Inflammatory macrophage treated with lipopolysaccharide for 4 hours (primary cell): ENCODE results near the gene HOXB4.
A peak's percentile ranks its signal among the peaks of the same experiment; 100 is the strongest.

Experiments used
- DNase-seq: peaks from one replicate; pipeline ENCODE4 v3.0.0-alpha.2; 2020

HOXB4 gene

DNA sequence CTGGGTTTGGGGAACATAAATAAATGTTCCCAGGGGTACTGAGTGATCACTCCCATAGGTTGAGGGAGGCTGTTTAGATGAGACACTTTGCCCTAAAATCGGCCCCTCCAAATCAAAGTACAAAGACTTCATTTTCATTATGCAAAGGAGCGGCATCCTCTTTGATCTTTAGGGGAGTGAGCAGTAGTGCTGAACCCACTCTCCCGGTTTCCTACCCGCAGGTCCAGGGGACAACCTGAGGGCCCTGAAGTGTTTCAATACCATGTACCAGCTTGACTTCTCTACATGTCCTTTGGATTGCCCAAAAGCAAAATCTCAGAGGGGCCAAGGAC, 23.0 kb upstream of the HOXB4 start:
- DNase-seq, result no peak

DNA sequence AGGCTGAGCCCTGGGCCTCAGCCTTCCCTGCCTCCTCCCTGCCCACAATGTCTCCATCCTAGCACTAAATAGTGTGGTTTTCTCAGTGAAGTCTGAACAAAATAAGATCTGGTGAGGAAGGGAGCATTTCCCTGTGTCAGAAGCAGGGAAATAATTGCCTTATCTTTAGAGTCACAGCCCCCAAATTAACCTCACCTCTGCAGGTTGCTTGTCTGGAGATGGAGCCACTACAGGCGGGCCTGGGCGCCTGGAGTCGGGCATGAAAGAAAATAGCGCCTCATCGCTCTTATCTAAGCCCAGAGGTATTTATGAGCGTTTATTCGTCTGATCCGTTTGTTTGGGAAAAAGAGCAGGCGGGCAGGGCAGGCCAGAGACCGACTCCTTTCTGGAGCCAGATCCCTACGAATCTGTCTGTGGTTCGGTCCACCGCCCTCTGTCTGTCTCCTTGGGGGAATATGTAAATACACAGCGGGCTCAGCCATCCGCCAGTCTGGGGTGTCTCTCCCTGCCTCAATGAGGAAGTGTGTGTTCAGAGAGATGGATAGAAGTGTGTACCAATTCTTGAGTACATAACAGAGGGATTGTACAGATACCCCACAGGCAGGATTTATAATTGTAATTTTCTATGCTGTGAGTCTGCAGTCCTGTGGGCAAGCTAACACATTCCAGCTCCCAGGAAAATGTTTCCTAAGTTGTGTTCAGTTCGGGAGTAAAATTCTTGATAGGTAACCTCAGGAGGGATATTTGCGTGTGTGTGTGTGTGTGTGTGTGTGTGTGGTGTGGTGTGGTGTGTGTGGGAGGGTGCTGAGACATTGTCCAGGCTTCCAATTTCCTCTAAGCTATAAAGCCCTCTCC, 22.3 kb upstream of the HOXB4 start:
- no peak for DNase-seq

DNA sequence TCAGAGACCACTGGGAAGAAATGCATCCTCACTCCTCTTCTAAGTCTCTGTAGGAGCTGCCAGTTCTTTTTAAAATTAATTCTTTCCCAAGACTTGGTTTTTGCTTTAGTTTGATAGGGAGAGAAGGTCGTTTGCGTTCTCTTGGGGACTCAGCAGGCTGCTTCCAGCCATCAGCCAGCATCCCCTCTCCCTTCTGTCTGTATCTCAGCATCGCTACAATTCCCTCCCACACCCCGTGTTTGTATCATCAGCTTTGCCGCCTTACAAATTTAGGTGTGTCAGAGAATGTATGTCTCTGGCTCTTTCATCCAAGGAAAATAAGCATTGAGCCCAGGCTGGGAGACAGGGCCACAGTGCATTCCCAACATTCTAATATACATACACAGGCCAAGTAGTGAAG, 21.2 kb upstream of the HOXB4 start:
- no peak for DNase-seq

DNA sequence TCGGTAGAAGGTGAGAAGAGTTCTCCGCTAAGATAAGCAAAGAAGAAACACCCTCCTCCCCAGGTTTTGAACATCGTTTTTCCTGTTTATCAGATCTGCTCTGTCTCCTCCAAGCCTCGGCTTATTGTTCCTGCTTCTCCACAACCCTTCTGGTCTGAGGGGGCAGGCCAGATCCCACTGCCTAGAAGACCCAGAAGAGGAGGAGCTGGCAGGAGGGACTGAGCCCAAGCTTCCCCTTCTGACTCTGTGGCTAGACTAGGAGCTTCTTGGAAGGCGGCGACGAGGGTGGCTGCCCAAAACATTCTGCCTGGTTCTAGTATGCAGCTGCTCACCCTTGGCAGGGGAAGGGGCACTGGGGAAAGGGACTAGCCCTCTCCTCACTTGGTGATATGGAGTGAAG, 20.6 kb upstream of the HOXB4 start:
- no peak for DNase-seq

DNA sequence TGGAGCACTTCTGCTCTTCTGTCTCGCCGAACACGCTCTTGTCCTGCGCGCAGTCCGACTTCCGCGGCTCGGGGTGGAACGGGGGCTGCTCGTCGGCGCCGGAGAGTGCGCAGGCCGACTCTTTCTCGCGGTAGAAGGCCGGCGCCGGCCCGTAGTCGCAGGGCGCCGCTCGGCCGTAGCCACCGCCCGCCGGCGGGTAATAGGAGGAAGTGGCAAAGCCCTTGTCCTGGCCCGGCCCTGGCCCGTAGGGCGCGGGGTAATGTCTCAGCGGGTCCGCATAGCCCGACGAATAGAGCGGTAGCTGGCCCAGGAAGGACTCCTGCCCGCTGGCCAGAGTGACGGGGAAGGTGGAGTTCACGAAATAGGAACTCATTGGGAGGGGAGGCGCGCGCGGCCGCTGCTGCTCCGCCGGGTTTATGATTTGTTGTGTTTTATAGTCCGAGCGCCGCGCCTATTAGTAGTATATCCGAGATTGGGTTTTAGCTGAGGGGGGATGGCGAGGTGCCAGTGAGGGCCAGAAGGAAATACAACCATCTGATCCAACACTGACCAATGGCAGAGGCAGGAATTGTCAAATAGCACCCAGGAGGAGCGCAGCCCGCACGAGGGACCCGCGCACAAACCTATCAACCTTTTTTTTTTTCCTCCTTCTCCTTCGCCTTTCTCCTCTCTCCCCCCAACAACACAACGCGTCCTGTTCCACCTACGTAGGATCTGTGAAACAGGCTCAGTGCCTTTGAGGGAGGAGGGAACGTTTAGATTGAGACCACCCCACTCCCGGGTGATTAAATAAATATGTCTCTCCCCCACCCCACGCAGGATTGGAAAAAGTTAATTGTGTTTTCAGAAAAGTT, 19.9 kb upstream of the HOXB4 start:
- DNase-seq, result peak; percentile 52

DNA sequence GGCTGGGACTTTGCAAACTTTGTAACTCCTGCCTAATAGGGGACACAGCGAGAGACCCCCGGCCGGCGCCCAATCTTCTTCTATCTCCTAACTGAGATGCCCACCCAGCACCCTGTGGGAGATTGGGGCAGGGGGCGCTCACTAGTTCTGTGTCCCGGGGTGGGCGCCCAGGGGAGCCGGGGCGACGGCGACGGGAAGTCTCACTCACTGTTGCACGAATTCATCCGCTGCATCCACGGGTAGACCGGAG, 19.3 kb upstream of the HOXB4 start:
- DNase-seq, result no peak

DNA sequence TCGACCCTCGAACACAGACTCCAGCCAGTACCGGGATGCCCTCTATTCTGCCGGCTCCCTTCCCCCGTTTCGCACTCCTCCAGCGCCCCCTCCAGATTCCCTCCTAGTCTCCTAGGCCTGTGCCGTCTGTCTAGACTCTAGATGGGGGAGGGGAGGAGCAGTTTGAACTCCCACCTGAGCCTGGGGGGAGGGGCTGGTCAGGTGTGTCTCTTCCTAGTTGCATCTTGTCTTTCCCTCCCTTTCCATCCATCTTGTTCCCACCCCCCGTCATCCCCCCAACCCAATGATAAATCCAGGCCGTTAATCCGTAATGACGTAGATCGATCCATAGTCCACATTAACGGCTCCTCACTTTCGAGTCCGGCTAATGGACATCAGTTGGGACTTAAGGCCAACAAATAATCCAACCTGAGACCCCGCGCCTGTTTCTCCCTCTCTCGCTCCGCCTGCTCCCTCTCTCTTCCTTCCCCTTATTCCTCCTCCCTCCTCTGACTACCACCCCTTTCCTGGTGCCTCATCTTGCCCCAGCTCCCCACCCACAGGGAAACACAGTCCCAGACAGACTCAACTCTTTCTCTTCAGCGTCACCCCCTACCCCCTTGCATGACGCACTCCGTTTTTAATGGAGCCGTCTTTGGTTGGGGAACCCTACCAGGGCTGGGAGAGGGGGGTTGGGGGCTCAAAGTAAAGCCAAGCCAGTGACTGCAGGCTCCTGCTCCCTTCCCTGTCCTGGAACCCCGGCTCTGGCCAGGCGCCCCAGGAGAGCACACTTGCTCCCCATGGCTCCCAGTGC, 18.8 kb upstream of the HOXB4 start:
- DNase-seq, result no peak

DNA sequence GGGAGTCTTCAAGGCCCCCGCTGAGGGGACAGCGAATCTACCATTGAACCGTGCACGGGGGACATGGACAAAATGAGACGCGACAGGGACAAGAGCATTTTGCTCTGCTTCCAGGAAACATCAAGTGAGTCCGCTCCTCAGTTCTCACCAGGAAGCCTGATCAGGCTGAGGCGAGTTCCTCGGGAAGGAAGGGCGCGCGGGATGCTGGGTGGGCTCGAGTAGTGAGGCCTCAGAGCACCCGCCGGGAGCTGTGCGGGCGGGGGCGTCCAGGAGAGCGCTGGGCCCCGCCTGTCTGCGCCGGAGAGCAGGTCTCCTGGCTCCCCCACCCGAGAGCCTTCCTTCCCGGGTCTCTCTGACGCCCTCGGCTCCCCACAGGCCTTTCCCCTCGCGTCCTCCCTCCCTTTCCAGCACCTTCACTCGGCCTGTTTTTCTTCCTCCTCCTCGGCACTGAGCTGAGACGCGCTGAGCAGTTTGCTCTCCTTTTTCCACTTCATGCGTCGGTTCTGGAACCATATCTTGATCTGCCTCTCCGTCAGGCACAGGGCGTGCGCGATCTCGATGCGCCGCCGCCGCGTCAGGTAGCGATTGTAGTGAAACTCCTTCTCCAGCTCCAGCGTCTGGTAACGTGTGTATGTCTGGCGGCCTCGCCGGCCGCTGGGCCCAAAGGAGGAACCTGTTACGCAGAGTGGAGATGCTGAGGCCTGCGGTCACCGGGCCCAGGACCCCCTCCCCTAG, 18.0 kb upstream of the HOXB4 start:
- DNase-seq, result no peak

DNA sequence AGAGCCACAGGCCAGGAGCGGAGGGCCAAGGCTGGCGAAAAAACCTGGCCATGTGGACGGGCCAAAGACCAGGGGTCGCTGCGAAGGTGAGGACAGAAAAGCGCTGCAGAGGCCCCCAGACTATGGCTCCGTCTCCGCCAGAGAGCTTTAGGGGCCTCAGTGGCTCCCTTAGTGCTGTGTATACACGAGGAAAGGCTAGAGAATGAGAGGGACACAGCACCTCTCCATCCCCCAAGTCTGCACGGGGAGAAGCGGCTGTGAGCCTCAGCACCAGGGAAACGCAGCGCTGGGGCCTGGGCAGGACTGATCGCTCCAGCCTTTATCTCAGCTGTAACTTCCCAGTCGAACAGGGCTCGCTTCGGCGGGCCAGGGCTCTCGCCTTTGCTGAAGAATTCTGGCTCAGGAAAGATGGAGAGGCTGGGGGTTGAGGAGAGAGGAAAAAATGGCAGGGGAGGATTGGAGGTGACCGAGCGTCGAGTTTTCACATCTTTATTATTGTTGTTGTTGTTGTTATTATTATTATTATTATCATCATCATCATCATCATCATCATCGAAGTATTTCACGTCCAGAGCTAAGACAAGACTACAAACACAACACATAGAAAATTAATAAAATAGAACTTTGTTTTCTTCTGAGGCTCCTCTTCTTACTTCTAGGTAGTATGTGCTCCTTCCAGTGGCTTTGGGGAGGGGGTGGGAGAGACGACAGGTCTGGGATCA, 17.3 kb upstream of the HOXB4 start:
- DNase-seq, result no peak

DNA sequence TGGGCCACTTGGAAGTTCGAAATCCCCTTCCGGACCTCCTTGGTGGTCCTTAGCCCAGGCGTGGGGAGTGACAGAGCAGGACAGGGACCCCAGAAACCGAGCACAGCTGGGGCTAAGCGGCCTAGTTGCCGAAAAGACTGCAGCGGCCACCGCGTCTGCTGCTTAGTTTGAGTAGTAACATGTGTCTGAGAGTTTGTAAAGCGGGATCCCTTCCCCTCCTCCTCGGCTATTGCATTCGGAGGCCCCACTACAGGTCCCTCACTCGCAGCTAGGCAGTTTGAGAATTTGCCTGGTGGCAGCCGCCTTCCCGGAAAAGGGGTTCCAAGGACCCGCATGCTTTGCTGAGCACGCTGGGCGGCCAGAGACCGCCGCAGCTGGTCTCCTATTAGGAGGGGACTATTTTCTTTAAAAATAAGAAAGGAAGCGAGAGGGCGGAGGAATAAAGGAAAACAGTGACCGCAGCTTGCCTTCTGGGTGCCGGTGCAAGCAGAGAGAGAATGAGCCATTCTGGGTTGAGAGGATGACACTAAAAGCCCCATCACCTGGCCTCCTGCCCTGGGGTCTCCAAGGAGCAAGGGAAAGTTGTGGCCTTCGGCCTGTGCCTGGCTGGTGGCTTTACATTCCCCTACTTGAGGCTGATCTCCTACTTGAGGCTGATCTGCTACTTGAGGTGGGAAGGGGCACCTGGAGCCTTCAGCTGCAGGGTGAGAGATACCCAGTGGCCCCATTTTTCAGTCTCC, 16.6 kb upstream of the HOXB4 start:
- no peak for DNase-seq

DNA sequence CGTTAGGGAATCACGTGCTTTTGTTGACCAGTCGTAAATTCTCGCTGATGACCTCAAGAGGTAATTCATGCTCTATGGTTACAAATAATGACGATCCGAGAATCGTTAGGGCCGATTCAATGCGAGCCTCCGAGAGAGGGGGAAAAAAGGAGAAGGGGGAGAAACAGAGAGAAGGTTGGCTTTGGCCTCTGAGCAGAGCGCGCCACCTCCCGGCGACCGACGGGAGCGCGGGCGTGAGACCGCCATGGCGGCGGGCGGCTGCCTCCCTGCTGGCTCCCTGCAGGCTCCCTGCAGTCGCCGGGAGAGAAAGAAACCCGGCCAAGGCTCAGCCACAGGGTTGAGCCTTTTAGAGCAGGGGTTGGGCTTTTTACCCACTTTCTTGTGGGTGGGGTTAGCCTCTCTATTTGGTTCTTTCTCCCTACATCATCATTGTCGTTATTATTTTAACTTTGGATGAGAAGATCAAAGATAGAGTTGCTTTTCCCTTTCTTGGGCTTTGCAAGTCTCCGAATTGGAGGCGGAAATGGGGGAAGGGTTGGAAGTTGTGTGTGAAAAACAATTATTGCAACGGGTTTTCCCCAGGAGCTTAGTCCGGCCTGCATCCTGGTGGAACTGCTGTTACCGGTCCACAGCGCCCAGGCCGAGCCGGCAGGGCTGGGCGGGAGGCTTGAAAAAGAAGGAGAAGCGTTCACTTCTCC, 15.8 kb upstream of the HOXB4 start:
- DNase-seq, result peak; percentile 67

DNA sequence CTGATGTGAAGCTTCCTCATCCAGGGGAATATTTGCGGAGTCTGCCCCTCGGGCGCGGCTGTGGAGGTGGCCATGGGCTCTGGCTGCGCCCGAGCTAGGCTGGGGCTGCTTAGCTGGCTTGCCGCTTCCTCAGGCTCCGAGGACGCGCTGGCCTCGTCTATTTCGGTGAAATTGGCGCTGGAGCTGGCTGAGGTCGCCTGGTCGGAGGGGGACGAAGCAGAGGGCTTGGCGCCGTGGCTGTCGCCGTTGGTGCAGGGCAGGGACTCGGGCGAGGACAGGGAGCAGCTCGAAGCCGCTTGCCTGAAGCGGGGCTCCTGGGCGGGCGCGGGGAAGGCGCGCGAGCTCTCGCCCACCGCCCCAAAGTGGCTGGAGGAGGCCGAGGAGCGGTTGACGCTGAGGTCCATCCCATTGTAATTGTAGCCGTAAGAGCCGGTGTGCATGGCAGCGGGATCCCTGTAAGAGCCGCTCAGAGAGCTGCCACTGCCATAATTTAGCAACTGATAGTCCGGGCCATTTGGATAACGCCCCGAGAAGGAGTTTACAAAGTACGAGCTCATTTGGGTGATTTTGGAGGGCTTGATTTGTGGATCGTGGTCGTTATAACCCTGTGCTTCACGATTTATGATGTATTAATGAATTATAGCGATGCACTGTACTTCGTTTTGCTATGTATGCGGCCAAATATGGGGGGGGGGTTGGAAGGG, 15.1 kb upstream of the HOXB4 start, which contains the start of gene HOXB5:
Gene HOXB5, minus strand, starts transcription at position 654 of the 704 bp plus-strand sequence. Its CDS starts 97 bp downstream, at position 557.
- DNase-seq, result no peak

DNA sequence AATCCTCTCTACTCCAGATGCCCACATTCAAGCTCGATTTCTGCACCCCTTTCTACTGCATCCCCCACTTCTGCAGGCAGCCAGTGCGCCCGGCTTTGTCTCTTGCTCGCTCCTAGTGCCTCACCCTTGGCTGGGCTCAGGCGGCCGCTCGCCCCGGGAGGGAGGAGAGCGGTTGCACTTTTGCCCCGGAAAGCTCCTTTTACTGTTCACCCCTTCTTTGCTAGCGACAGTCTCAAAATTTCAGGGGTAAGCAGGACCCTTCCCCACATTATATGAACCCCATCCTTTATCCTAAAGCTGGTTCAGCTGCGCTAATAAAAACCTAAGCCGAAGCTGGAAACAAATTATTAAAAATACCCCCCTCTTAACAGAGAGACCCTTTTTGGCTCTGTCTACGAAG, 14.4 kb upstream of the HOXB4 start:
- no peak for DNase-seq

DNA sequence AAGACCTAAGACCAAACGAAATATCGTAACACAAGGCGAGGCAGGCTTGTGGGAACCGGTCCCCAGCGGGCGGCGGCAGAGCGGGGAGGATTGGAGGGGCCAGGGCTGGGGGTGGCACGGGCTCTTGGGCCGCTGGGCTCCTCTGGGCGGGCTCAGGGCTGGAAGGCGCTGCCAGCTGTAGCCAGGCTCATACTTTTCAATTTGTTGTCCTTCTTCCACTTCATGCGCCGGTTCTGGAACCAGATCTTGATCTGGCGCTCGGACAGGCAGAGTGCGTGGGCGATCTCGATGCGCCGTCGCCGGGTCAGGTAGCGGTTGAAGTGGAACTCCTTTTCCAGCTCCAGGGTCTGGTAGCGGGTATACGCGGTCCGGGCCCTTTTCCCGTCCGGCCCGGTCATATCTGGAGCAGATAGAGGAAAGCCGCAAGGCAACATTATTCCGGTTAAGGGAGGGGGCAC, 13.9 kb upstream of the HOXB4 start:
- no peak for DNase-seq

DNA sequence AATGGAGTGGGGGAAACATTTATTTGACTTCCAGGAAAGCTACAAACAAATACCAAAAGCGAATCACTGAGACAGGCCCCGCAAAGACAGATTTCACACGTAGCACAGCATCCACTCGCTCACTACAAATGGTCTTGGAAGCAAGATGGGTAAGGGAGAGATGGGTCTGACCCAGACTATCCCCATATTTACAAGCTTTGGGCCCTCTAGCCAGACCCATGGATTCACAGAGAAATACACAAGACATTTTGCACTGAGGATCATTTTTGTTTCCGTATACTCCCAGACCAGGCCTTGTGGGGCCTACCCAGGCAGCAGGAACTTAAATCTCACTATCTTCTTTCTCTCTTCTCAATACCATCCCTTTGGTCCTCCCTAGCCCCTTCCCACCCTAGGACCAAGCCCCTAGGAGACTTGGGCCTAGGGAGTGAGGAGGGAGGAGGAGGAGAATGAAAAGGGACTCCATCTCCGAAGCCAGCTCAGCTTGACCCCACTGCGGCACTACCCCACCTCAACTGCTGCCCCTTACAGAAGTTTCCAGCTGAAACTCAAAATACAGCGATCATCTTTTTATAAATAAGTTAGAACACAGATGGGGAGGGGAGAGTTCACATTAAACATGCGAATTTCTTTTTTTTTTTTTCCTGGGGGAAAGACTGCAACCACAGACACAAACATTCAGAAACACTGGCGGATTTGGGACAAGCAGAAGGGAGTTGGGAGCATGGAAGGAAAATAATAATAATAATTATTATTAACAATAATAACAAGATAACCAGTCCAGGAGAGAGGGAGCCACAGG, 13.3 kb upstream of the HOXB4 start:
- no peak for DNase-seq

DNA sequence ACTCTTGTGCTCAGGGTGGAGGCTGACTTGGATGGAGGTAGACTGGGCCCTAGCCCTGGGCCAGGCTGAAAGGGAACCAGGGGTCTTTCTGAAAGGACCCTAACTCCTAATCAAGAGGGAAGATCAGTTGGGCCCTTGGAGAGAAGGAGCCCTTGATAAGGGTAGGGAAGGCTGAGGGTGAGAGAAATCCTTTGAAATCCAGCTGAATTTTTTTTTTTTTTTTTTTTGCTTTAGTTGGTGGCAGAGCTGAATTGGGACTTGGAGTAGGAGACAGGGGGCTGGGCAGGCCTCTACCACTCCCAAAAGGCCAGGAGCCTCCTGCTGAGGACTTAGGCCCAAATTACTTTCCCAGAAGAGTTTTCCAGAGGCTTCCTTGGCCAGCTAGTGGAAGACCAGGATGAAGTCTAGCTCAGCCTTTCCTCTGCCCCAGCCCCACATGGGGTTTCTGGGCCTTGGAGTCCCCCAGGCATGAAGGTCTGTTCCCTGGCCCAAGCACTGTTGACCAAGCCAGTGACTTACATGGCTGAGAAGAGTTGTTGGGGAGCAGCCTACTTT, 12.5 kb upstream of the HOXB4 start:
- no peak for DNase-seq

DNA sequence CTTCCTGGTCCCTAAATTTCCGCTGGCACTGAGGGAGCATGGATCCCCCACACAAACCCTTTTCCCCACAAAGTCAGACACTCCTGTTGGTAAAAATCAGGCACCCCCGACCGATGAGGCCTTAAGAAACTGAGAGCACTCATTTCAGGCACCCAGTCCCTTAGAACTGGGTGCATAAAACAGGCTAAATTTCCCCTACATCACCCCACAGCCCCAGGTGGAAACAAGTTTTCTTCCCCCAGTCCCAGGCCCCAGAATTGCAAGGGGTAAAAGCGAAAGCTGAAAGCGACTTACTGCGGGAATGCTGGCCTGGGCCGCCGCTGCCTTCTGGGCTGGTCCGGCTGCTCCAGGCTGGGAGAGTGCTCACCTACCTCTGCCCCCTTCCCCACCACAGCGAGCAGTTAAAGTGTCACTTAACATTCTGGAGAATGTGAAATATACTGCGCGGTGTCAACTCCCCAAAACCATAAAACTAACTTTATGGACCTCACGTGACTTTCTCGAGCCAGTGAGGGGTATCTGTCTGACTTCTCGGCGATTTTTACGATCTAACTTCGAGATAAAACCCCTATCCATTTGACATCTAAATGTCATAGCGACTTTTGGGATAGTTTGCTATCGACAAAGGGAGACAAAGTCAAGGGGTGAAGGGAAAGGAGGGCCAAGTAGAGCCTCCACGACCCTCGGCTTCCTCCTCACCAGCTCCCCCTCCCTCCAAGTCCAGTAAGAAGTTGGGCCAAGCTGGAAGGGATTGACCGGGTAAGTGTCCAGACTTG, 11.9 kb upstream of the HOXB4 start, which contains the start of gene HOXB3:
Gene HOXB3, minus strand, starts transcription at position 411 of the 776 bp plus-strand sequence. CDS start 37,767 bp downstream, outside the sequence.
- DNase-seq, result no peak
